HG03064 (cell line): ENCODE measurements around the gene MTMR11.
"Not testable (repeated sequence)": the region's sequence is repeated elsewhere in the genome, so short reads cannot be mapped to it uniquely, and the experiment has no call there.

Experiments used
- ATAC-seq: cut with Tn5 transposase; IDR thresholded peaks from one replicate; pipeline ENCODE4 v1.9.1; 2021; ENCODE audit warnings: low read depth; ENCODE audit not compliant: unreplicated experiment

The MTMR11 gene

GRCh38 chr1:149936170-149936991 lies at the start of gene MTMR11:
Gene MTMR11, minus strand, starts transcription at chr1:149936879. Its CDS starts 232 bp downstream, at chr1:149936647.
- no peak for ATAC-seq

- no peak for ATAC-seq
Observed at GRCh38 chr1:149979972-149980540, 43.4 kb upstream of the MTMR11 start.

GRCh38 chr1:149979245-149979971 lies 42.7 kb upstream of the MTMR11 start:
- ATAC-seq = no peak

- ATAC-seq = no peak
Observed at GRCh38 chr1:149978547-149979023, 41.9 kb upstream of the MTMR11 start.

- ATAC-seq = no peak
Observed at GRCh38 chr1:149977345-149977744, 40.7 kb upstream of the MTMR11 start.

- no peak for ATAC-seq
Observed at GRCh38 chr1:149972547-149972946, 35.9 kb upstream of the MTMR11 start.

- ATAC-seq = no peak
Observed at GRCh38 chr1:149967646-149968045, 31.0 kb upstream of the MTMR11 start.

GRCh38 chr1:149967041-149967440 lies 30.4 kb upstream of the MTMR11 start:
- no peak for ATAC-seq

GRCh38 chr1:149966405-149966804 lies 29.7 kb upstream of the MTMR11 start:
- ATAC-seq = no peak

GRCh38 chr1:149965440-149965839 lies 28.8 kb upstream of the MTMR11 start:
- ATAC-seq = no peak

GRCh38 chr1:149963358-149963757 lies 26.7 kb upstream of the MTMR11 start:
- no peak for ATAC-seq

- ATAC-seq = no peak
Observed at GRCh38 chr1:149962736-149963135, 26.1 kb upstream of the MTMR11 start.

GRCh38 chr1:149962039-149962647 lies 25.5 kb upstream of the MTMR11 start:
- ATAC-seq = no peak

GRCh38 chr1:149957548-149957947 lies 20.9 kb upstream of the MTMR11 start:
- ATAC-seq = not testable (repeated sequence)

GRCh38 chr1:149949911-149950310 lies 13.2 kb upstream of the MTMR11 start:
- ATAC-seq = no peak

GRCh38 chr1:149945206-149945605 lies 8.5 kb upstream of the MTMR11 start:
- ATAC-seq = no peak

GRCh38 chr1:149942885-149943284 lies 6.2 kb upstream of the MTMR11 start:
- ATAC-seq = no peak

GRCh38 chr1:149942207-149942606 lies 5.5 kb upstream of the MTMR11 start:
- ATAC-seq = no peak

- ATAC-seq = no peak
Observed at GRCh38 chr1:149940427-149940826, 3.7 kb upstream of the MTMR11 start.

- not testable (repeated sequence) for ATAC-seq
Observed at GRCh38 chr1:149938668-149939003, 2.0 kb upstream of the MTMR11 start.

- no peak for ATAC-seq
Observed at GRCh38 chr1:149937759-149938158, 1.1 kb upstream of the MTMR11 start.
